BJ (cell line): ENCODE results near the gene NFIA. TPM values are rescaled to one million over a fixed set of nuclear protein-coding genes. Genes with fewer than 3 reads are reported as not detected.

Experiments used
- CTCF ChIA-PET: fragments of 350-600 bp; formaldehyde crosslinking; extraction: SDS; loops from one replicate; lab custom pipeline; 2021; ENCODE audit warnings: antibody characterized with exemption, inconsistent platforms; lab: Yijun Ruan, JAX
- POLR2A ChIA-PET: fragments of 300-600 bp; sonication (Branson Sonifier 250); formaldehyde crosslinking; extraction: SDS; loops from one replicate; lab custom pipeline; 2021; ENCODE audit warnings: antibody characterized with exemption; lab: Charles Lee
- DNase-seq: peaks from one replicate; pipeline ENCODE4 v3.0.0-alpha.2; 2011; ENCODE audit warnings: low read depth
- H3K27me3 ChIP-seq: 2 replicates; pipeline ENCODE4 v1.6.0; 2011; ENCODE audit warnings: low read length; ENCODE audit not compliant: control insufficient read depth, insufficient read depth
- H3K36me3 ChIP-seq: 2 replicates; pipeline ENCODE4 v1.5.1; 2011; ENCODE audit warnings: low read length; ENCODE audit not compliant: control insufficient read depth, insufficient read depth
- H3K4me3 ChIP-seq: 2 replicates; pipeline ENCODE4 v1.5.1; 2011; ENCODE audit warnings: low read depth, mild to moderate bottlenecking, control low read depth, low read length
- CTCF ChIP-seq: IDR thresholded peaks from 2 replicates; pipeline ENCODE4 v1.5.1; 2011; ENCODE audit warnings: low read depth, mild to moderate bottlenecking, control low read depth, inconsistent platforms, low read length, moderate library complexity; ENCODE audit not compliant: insufficient read depth
- polyA plus RNA-seq: library from polyadenylated mRNA; depleted of rRNA; stranded (reverse); fragments of >200 nt; gene quantifications from 2 replicates; pipeline ENCODE4 v1.2.3, GENCODE V29; 2011

NFIA gene
- polyA plus RNA-seq, 1 experiment: 4.5 TPM

- POLR2A ChIA-PET: interaction anchor here (0.6 kb wide), 1 partner anchor 32 kb away, joined by 3 read pairs; no protein-coding TSS in a partner anchor
- no peak for DNase-seq
- no peak for TF ChIP-seq CTCF
- H3K27me3 ChIP-seq: no peaks in the 10 kb centered on the region
- H3K36me3 ChIP-seq: no peaks in the 10 kb centered on the region
- no peak overlapping the region for H3K4me3 ChIP-seq
- CTCF ChIA-PET: no interaction called here
Observed at GRCh38 chr1:61265665-61266064, 183.3 kb downstream of the NFIA start.

- ChIA-PET CTCF (no interaction called here), POLR2A (no interaction called here)
- no peak for DNase-seq
Observed at GRCh38 chr1:61266738-61267137, 184.4 kb downstream of the NFIA start.

GRCh38 chr1:61268546-61269240 is 186.3 kb downstream of the NFIA start:
- ChIA-PET CTCF (interaction anchor here (1.7 kb wide), 1 partner anchor 10 kb away, joined by 4 read pairs; no protein-coding TSS in a partner anchor), POLR2A (no interaction called here)
- no peak overlapping the region for H3K4me3 ChIP-seq
- no peak for TF ChIP-seq CTCF
- H3K36me3 ChIP-seq: no peaks in the 10 kb centered on the region
- H3K27me3 ChIP-seq: no peaks in the 10 kb centered on the region
- no peak for DNase-seq

More at GRCh38 chr1:61266738-61267137, 184.4 kb downstream of the NFIA start:
- Histone ChIP-seq H3K4me3 (no peak overlapping the region), H3K27me3 (no peaks in the 10 kb centered on the region), H3K36me3 (no peaks in the 10 kb centered on the region)
- TF ChIP-seq CTCF: no peak

- Histone ChIP-seq H3K27me3 (no peaks in the 10 kb centered on the region), H3K4me3 (no peak overlapping the region), H3K36me3 (no peaks in the 10 kb centered on the region)
- POLR2A ChIA-PET: no interaction called here
- CTCF ChIA-PET: interaction anchor here (1.7 kb wide), 1 partner anchor 10 kb away, joined by 4 read pairs; no protein-coding TSS in a partner anchor
- DNase-seq: no peak
- TF ChIP-seq CTCF: no peak
Observed at GRCh38 chr1:61269602-61270001, 187.2 kb downstream of the NFIA start.

- POLR2A ChIA-PET: no interaction called here
- H3K36me3 ChIP-seq: no peaks in the 10 kb centered on the region
- TF ChIP-seq CTCF: no peak
- no peak overlapping the region for H3K4me3 ChIP-seq
- no peaks in the 10 kb centered on the region for H3K27me3 ChIP-seq
- no peak for DNase-seq
- CTCF ChIA-PET: no interaction called here
Observed at GRCh38 chr1:61270107-61270506, 187.7 kb downstream of the NFIA start.
